Keratinocyte (primary cell): ENCODE data around the gene TNP1. TPM values are rescaled to one million over a fixed set of nuclear protein-coding genes. Genes with fewer than 3 reads are reported as not detected.

Experiments used
- DNase-seq: peaks from one replicate; pipeline ENCODE4 v3.0.0-alpha.2; 2011; ENCODE audit warnings: low read depth, missing footprints, low spot score
- FAIRE-seq: peaks from 2 replicates; lab custom pipeline; 2011; peaks lifted over from hg19 to GRCh38; lab: Jason Lieb, UNC
- H2AFZ ChIP-seq: 2 replicates; pipeline ENCODE4 v1.6.0; 2012; ENCODE audit warnings: low read length, control low read depth, inconsistent platforms; ENCODE audit not compliant: control insufficient read depth
- H3K27ac ChIP-seq: 2 replicates; pipeline ENCODE4 v1.5.1; 2011; ENCODE audit warnings: low read length; ENCODE audit not compliant: control insufficient read depth, insufficient read depth
- H3K27me3 ChIP-seq: 3 replicates; pipeline ENCODE4 v1.6.0; 2011; ENCODE audit warnings: low read length; ENCODE audit not compliant: control insufficient read depth, insufficient read depth; ENCODE audit errors: extremely low read depth
- H3K36me3 ChIP-seq, 2 experiments: 2 replicates in 1 of 2; 3 replicates in 1 of 2; pipeline ENCODE4 v1.5.1; 2011; ENCODE audit warnings: low read length in 2 of 2, mild to moderate bottlenecking in 1 of 2; ENCODE audit not compliant: control insufficient read depth in 2 of 2, insufficient read depth in 2 of 2; ENCODE audit errors: extremely low read depth in 1 of 2
- H3K4me1 ChIP-seq: 3 replicates; pipeline ENCODE4 v1.5.1; 2011; ENCODE audit warnings: low read length; ENCODE audit not compliant: control insufficient read depth, insufficient read depth; ENCODE audit errors: extremely low read depth
- H3K4me2 ChIP-seq: 3 replicates; pipeline ENCODE4 v1.6.0; 2011; ENCODE audit warnings: low read depth, low read length; ENCODE audit not compliant: control insufficient read depth, insufficient read depth; ENCODE audit errors: extremely low read depth
- H3K4me3 ChIP-seq, 3 experiments: fragments of 200-600 bp in 1 of 3; sonication (generic) in 1 of 3; 2 replicates in 2 of 3; 3 replicates in 1 of 3; pipeline ENCODE4 v1.5.1; 2011 to 2016; ENCODE audit warnings: low read length in 3 of 3, mild to moderate bottlenecking in 3 of 3, control low read depth in 2 of 3, inconsistent platforms in 1 of 3, low read depth in 1 of 3, mixed read lengths in 1 of 3, mixed run types in 1 of 3, moderate library complexity in 1 of 3; ENCODE audit not compliant: control insufficient read depth in 2 of 3, insufficient read depth in 2 of 3; ENCODE audit errors: extremely low read depth in 1 of 3
- H3K79me2 ChIP-seq: 2 replicates; pipeline ENCODE4 v1.6.0; 2012; ENCODE audit warnings: low read length; ENCODE audit not compliant: control insufficient read depth, insufficient read depth
- H3K9ac ChIP-seq: 3 replicates; pipeline ENCODE4 v1.6.0; 2011; ENCODE audit warnings: low read length; ENCODE audit not compliant: control insufficient read depth, insufficient read depth; ENCODE audit errors: extremely low read depth
- H3K9me1 ChIP-seq: 3 replicates; pipeline ENCODE4 v1.6.0; 2011; ENCODE audit warnings: low read length; ENCODE audit not compliant: control insufficient read depth, insufficient read depth; ENCODE audit errors: extremely low read depth
- H3K9me3 ChIP-seq: 2 replicates; pipeline ENCODE4 v1.5.1; 2012; ENCODE audit warnings: low read depth, low read length; ENCODE audit not compliant: control insufficient read depth
- H4K20me1 ChIP-seq: 3 replicates; pipeline ENCODE4 v1.6.0; 2011; ENCODE audit warnings: low read length; ENCODE audit not compliant: control insufficient read depth, insufficient read depth; ENCODE audit errors: extremely low read depth
- CTCF ChIP-seq, 3 experiments: IDR thresholded peaks in 1 of 3; conservative IDR thresholded peaks in 1 of 3; optimal IDR thresholded peaks in 1 of 3; 2 replicates in 2 of 3; 3 replicates in 1 of 3; pipeline versions ENCODE3 to v1.5.1; 2011; ENCODE audit warnings: low read length in 3 of 3, mild to moderate bottlenecking in 3 of 3, moderate library complexity in 2 of 3, control low read depth in 1 of 3, inconsistent platforms in 1 of 3; ENCODE audit not compliant: insufficient read depth in 2 of 3; ENCODE audit errors: extremely low read depth in 1 of 3
- EZH2 ChIP-seq: IDR thresholded peaks from one replicate; pipeline ENCODE4 v1.6.1; 2012; ENCODE audit warnings: inconsistent platforms, mild to moderate bottlenecking, low read length, moderate library complexity
- dilution Hi-C: fragments of 300-500 bp; cut with MboI; formaldehyde crosslinking; loops from one replicate; pipeline ENCODE4 v1.7.0; 2020; ENCODE audit warnings: low sequenced_read_pairs; ENCODE audit not compliant: extremely low pct_ligation_motif_present
- polyA plus RNA-seq, 5 experiments: library from polyadenylated mRNA; depleted of rRNA in 3 of 5; stranded (reverse) in 3 of 5; stranded (forward) in 1 of 5; unstranded in 1 of 5; fragments of >200 nt; gene quantifications; 1 replicate in 1 of 5; 2 replicates in 3 of 5; 3 replicates in 1 of 5; pipeline versions ENCODE4 v1.2.1 to v1.2.3, GENCODE V29; 2011 to 2012; ENCODE audit warnings: missing spikeins in 2 of 5, low read depth in 1 of 5, low replicate concordance in 1 of 5

Gene TNP1
- polyA plus RNA-seq, 1 donor (not counting 4 experiments of a cell fraction or from before 2014, with no cell fraction given), result not detected

GRCh38 chr2:216822470-216822869 is 37.4 kb downstream of the TNP1 start:
- FAIRE-seq (no peak), DNase-seq (no peak)
- Histone ChIP-seq H2AFZ (no peak overlapping the region), H3K9me3 (no peaks in the 10 kb centered on the region), H3K36me3 (no peaks in the 10 kb centered on the region), H3K79me2 (no peaks in the 10 kb centered on the region), H3K4me3 (no peak overlapping the region), H3K27me3 (no peaks in the 10 kb centered on the region), H3K9ac (no peak overlapping the region), H4K20me1 (no peaks in the 10 kb centered on the region), H3K9me1 (no peaks in the 10 kb centered on the region), H3K4me2 (no peak overlapping the region), H3K4me1 (no peaks in the 10 kb centered on the region), H3K27ac (no peak overlapping the region)
- no peak for TF ChIP-seq CTCF (optimal IDR thresholded peaks at IDR 0.05 in 1 of 3, IDR thresholded peaks at IDR 0.05 in 1 of 3, conservative IDR thresholded peaks at IDR 0.05 in 1 of 3; ENCODE audit: extremely low read depth in 1 of 3, insufficient read depth in 2 of 3, low read length in 3 of 3)
- no peak for TF ChIP-seq EZH2
- dilution Hi-C loops, result no loop called here

GRCh38 chr2:216820709-216821108 is 39.2 kb downstream of the TNP1 start:
- Histone ChIP-seq H3K27ac (no peak overlapping the region), H3K4me1 (no peaks in the 10 kb centered on the region), H3K4me3 (no peak overlapping the region), H3K79me2 (no peaks in the 10 kb centered on the region), H3K4me2 (no peak overlapping the region), H4K20me1 (no peaks in the 10 kb centered on the region), H3K9ac (no peak overlapping the region), H3K36me3 (no peaks in the 10 kb centered on the region), H3K27me3 (no peaks in the 10 kb centered on the region), H3K9me1 (no peaks in the 10 kb centered on the region), H2AFZ (no peak overlapping the region), H3K9me3 (no peaks in the 10 kb centered on the region)
- FAIRE-seq (no peak), DNase-seq (no peak)
- dilution Hi-C loops, result no loop called here
- no peak for TF ChIP-seq EZH2

- H3K9me1 ChIP-seq, result no peaks in the 10 kb centered on the region
- H3K9ac ChIP-seq, result no peak overlapping the region
- no peak for FAIRE-seq
- H3K27ac ChIP-seq, result no peak overlapping the region
- H3K9me3 ChIP-seq, result no peaks in the 10 kb centered on the region
- DNase-seq, result no peak
- H3K4me2 ChIP-seq, result no peak overlapping the region
- H2AFZ ChIP-seq, result no peak overlapping the region
- dilution Hi-C loops, result no loop called here
- no peaks in the 10 kb centered on the region for H3K4me1 ChIP-seq
- no peaks in the 10 kb centered on the region for H3K36me3 ChIP-seq
- no peaks in the 10 kb centered on the region for H3K79me2 ChIP-seq
- no peaks in the 10 kb centered on the region for H4K20me1 ChIP-seq
- H3K27me3 ChIP-seq, result no peaks in the 10 kb centered on the region
- TF ChIP-seq CTCF (optimal IDR thresholded peaks at IDR 0.05 in 1 of 3, IDR thresholded peaks at IDR 0.05 in 1 of 3, conservative IDR thresholded peaks at IDR 0.05 in 1 of 3; ENCODE audit: extremely low read depth in 1 of 3, insufficient read depth in 2 of 3, low read length in 3 of 3), result no peak
- no peak for TF ChIP-seq EZH2
- H3K4me3 ChIP-seq, result no peak overlapping the region
Measured at GRCh38 chr2:216819766-216820165, 40.1 kb downstream of the TNP1 start.
